ENCODE measurements around the gene SPINK6. TPM values are rescaled to one million over a fixed set of nuclear protein-coding genes. Genes with fewer than 3 reads are reported as not detected.

The SPINK6 gene
- total RNA-seq, 1 donor from 2014 or later: not detected

DNA sequence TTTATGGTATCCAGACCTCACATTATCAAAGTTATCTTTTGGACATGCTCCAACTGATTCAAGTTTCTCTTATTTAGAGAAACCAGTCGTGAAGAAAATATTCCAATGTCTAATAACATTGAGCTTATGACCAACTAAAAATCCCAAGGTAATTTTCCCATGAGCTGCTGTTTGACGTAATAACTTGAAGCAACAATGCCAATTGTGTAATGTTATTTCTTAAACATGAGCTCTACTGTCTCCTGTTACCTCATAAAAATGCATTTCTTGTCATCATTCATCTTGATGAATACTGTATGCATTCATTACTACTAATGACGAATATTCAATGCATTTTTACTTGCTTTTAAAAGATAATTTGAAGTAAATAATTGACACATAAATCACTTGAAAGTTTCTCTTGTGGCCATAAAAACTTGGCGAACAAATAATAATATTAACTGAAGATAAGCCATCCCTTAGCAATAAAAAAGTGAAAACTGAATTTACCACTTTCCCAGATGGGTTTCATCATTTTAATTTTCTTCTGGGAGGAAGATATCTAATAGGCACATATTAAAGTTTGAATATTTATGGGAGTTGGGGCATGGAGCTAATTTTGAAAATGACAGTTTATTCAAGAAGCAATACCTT lies 35.1 kb downstream of the SPINK6 start:
- no peak for DNase-seq
- intact Hi-C loops (cut with DNase I): no loop called here
- TF ChIP-seq CTCF (IDR thresholded peaks at IDR 0.05): no peak

DNA sequence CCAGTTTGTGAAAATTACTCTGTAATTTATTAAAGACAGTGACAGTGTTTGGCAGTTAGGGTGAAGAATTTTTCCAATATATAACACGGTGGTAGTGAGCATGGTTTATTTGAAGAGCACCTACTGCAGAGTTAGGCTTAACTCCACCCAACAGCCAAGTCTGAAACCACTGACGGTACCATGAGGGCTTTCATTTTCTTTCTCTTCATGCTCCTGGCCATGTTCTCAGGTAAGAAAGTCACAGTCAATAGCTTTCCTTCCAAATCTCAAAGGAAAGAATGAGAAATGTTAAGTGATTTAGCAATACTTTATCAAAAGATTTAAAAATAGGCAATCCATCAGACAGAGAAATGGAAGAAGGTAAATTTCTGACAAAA lies 35.6 kb downstream of the SPINK6 start, which contains the start of gene MARCOL:
MARCOL (plus strand) TSS at position 108 of the 377 bp plus-strand sequence; CDS start at position 181, 73 bp downstream.
- DNase-seq (no peak), ATAC-seq (no peak)
- H3K4me3 ChIP-seq: no peak within 1 kb of the TSS
- no peak within 1 kb of the TSS for H3K27ac ChIP-seq
- intact Hi-C loops (cut with DNase I): no loop called here
- H3K4me1 ChIP-seq: no peaks in the 10 kb centered on the region
- no peak for TF ChIP-seq CTCF (IDR thresholded peaks at IDR 0.05)
- H3K9me3 ChIP-seq: no peaks in the 10 kb centered on the region
- H3K27me3 ChIP-seq (ENCODE audit: low read depth): no peaks in the 10 kb centered on the region
- no peaks in the 10 kb centered on the region for H3K36me3 ChIP-seq

More for the DNA sequence above, 35.1 kb downstream of the SPINK6 start:
- Histone ChIP-seq H3K9me3 (no peaks in the 10 kb centered on the region), H3K27ac (no peak overlapping the region), H3K36me3 (no peaks in the 10 kb centered on the region), H3K4me1 (no peaks in the 10 kb centered on the region), H3K4me3 (no peak overlapping the region), H3K27me3 (ENCODE audit: low read depth) (no peaks in the 10 kb centered on the region)
- no peak for ATAC-seq

GRCh38 chr5:148248894-148249293 lies 46.1 kb downstream of the SPINK6 start:
- Histone ChIP-seq H3K4me3 (no peak overlapping the region), H3K27me3 (ENCODE audit: low read depth) (no peaks in the 10 kb centered on the region), H3K9me3 (peaks cover 9% of the 10 kb centered on the region), H3K4me1 (no peaks in the 10 kb centered on the region), H3K36me3 (no peaks in the 10 kb centered on the region), H3K27ac (no peak overlapping the region)
- no peak for TF ChIP-seq CTCF (IDR thresholded peaks at IDR 0.05)
- intact Hi-C loops (cut with DNase I): no loop called here
- ATAC-seq (no peak), DNase-seq (no peak)

DNA sequence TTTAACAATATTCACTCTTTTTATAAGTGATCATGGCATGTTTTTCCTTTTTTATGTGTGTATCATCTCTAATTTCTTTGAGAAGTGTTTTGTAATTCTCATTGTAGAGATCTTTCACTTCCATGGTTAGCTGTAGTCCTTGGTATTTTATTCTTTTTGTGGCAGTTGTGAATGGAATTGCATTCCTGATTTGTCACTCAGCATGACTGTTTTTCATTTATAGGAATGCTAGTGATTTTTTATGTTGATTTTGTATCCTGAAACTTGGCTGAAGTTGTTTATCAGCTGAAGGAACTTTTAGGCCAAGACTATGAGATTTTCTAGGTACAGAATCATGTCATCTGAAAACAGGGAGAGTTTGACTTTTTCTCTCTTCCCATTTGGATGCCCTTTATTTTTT lies 52.6 kb downstream of the SPINK6 start:
- DNase-seq (no peak), ATAC-seq (no peak)
- H3K27me3 ChIP-seq (ENCODE audit: low read depth): no peaks in the 10 kb centered on the region
- no peak for TF ChIP-seq CTCF (IDR thresholded peaks at IDR 0.05)
- H3K4me1 ChIP-seq: no peaks in the 10 kb centered on the region
- H3K36me3 ChIP-seq: no peaks in the 10 kb centered on the region
- H3K27ac ChIP-seq: no peak overlapping the region
- intact Hi-C loops (cut with DNase I): no loop called here
- no peak overlapping the region for H3K4me3 ChIP-seq
- H3K9me3 ChIP-seq: peaks cover 30% of the 10 kb centered on the region

DNA sequence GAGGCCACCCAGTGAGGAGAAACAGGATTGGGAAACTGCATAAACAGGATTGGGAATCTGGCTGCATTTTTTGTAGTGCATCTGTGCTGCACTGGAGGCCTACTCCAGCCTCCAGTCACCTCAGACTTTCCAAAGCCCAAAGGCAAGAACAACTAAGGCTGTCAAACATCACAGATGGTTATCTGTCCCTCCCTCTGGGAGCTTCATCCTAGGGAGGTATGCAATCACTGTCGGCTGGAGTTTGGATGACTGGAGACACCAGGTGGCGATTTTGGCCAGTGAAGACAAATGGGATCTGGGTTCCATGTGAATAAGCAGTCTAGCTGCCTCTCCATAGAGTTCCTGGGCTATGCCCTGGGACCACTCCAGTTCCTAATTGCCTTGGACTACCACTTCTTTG lies 56.4 kb downstream of the SPINK6 start:
- H3K27ac ChIP-seq: no peak overlapping the region
- TF ChIP-seq CTCF (IDR thresholded peaks at IDR 0.05): no peak
- no peaks in the 10 kb centered on the region for H3K4me1 ChIP-seq
- H3K9me3 ChIP-seq: peaks cover 21% of the 10 kb centered on the region
- ATAC-seq (no peak), DNase-seq (no peak)
- intact Hi-C loops (cut with DNase I): no loop called here
- no peaks in the 10 kb centered on the region for H3K27me3 ChIP-seq (ENCODE audit: low read depth)
- H3K36me3 ChIP-seq: no peaks in the 10 kb centered on the region
- no peak overlapping the region for H3K4me3 ChIP-seq
